ENCODE results near the gene CSGALNACT2.
A peak's percentile ranks its signal among the peaks of the same experiment; 100 is the strongest.

CSGALNACT2 gene

GRCh38 chr10:43230101-43230908, 92.1 kb downstream of the CSGALNACT2 start:
- H3K4me3 ChIP-seq (ENCODE audit: low read depth, low read length), result no peak overlapping the region
- H3K27me3 ChIP-seq (replicated peaks), result peaks cover 50% of the 10 kb centered on the region
- TF ChIP-seq CTCF (IDR thresholded peaks at IDR 0.05; ENCODE audit: low read depth, low read length, missing control alignments), result peak; percentile 10
- no peak overlapping the region for H3K27ac ChIP-seq
- H3K36me3 ChIP-seq (replicated peaks), result no peaks in the 10 kb centered on the region
- DNase-seq, result no peak
- in situ Hi-C loops (cut with HindIII; ENCODE audit: low pct_ligation_motif_present, low sequenced_read_pairs), result no loop called here

- Histone ChIP-seq H3K36me3 (replicated peaks) (no peaks in the 10 kb centered on the region), H3K27me3 (replicated peaks) (peaks cover 47% of the 10 kb centered on the region), H3K27ac (no peak overlapping the region), H3K4me3 (ENCODE audit: low read depth, low read length) (no peak overlapping the region)
- in situ Hi-C loops (cut with HindIII; ENCODE audit: low pct_ligation_motif_present, low sequenced_read_pairs), result no loop called here
- DNase-seq, result no peak
- TF ChIP-seq CTCF (IDR thresholded peaks at IDR 0.05; ENCODE audit: low read depth, low read length, missing control alignments), result no peak
Measured at GRCh38 chr10:43230909-43231522, 92.8 kb downstream of the CSGALNACT2 start.

- peaks cover 47% of the 10 kb centered on the region for H3K27me3 ChIP-seq (replicated peaks)
- DNase-seq, result no peak
- H3K36me3 ChIP-seq (replicated peaks), result no peaks in the 10 kb centered on the region
- in situ Hi-C loops (cut with HindIII; ENCODE audit: low pct_ligation_motif_present, low sequenced_read_pairs), result no loop called here
- H3K4me3 ChIP-seq (ENCODE audit: low read depth, low read length), result no peak overlapping the region
- H3K27ac ChIP-seq, result no peak overlapping the region
- TF ChIP-seq CTCF (IDR thresholded peaks at IDR 0.05; ENCODE audit: low read depth, low read length, missing control alignments), result no peak
Measured at GRCh38 chr10:43231523-43232078, 93.4 kb downstream of the CSGALNACT2 start.

- in situ Hi-C loops (cut with HindIII; ENCODE audit: low pct_ligation_motif_present, low sequenced_read_pairs), result no loop called here
- peaks cover 31% of the 10 kb centered on the region for H3K27me3 ChIP-seq (replicated peaks)
- TF ChIP-seq CTCF (IDR thresholded peaks at IDR 0.05; ENCODE audit: low read depth, low read length, missing control alignments), result no peak
- H3K36me3 ChIP-seq (replicated peaks), result no peaks in the 10 kb centered on the region
- H3K27ac ChIP-seq, result no peak overlapping the region
- no peak for DNase-seq
- no peak overlapping the region for H3K4me3 ChIP-seq (ENCODE audit: low read depth, low read length)
Measured at GRCh38 chr10:43233601-43234430, 95.6 kb downstream of the CSGALNACT2 start.

GRCh38 chr10:43234471-43235041, 96.3 kb downstream of the CSGALNACT2 start:
- H3K27me3 ChIP-seq (replicated peaks), result peaks cover 26% of the 10 kb centered on the region

More at GRCh38 chr10:43234471-43235041, 96.3 kb downstream of the CSGALNACT2 start:
- DNase-seq, result no peak
- Histone ChIP-seq H3K36me3 (replicated peaks) (no peaks in the 10 kb centered on the region), H3K4me3 (ENCODE audit: low read depth, low read length) (no peak overlapping the region), H3K27ac (no peak overlapping the region)
- in situ Hi-C loops (cut with HindIII; ENCODE audit: low pct_ligation_motif_present, low sequenced_read_pairs), result no loop called here
- no peak for TF ChIP-seq CTCF (IDR thresholded peaks at IDR 0.05; ENCODE audit: low read depth, low read length, missing control alignments)
